Measurements from ENCODE around the gene ZNF559. TPM values are rescaled to one million over a fixed set of nuclear protein-coding genes. Genes with fewer than 3 reads are reported as not detected.

The ZNF559 gene
- total and polyA plus RNA-seq, 2 donors (not counting 1 experiment from before 2014, with no cell fraction given) = 23.9 to 49.3 TPM

GRCh38 chr19:9289231-9289884, 34.6 kb upstream of the ZNF559 start:
- Mint-ChIP-seq H3K9me3 (ENCODE audit: insufficient read depth) (peaks cover 12% of the 10 kb centered on the region), H3K4me3 (no peak overlapping the region), H3K27ac (no peak overlapping the region), H3K4me1 (no peaks in the 10 kb centered on the region), H3K27me3 (no peaks in the 10 kb centered on the region)
- Histone ChIP-seq H3K4me3 (ENCODE audit: control extremely low read depth in 1 of 5, extremely low read depth in 1 of 5, insufficient read depth in 1 of 5, low read depth in 2 of 5, low read length in 4 of 5) (no peak overlapping the region), H3K4me2 (replicated peaks; ENCODE audit: low read depth, low read length, poor library complexity, severe bottlenecking) (no peak overlapping the region), H3K4me1 (ENCODE audit: control insufficient read depth in 2 of 2, insufficient read depth in 2 of 2, low read length in 2 of 2) (no peaks in the 10 kb centered on the region), H2AFZ (ENCODE audit: insufficient read depth, low read depth, low read length, poor library complexity, severe bottlenecking) (no peak overlapping the region), H3K27ac (ENCODE audit: low read length in 2 of 2) (no peak overlapping the region), H3K36me3 (replicated peaks in 1 of 2; ENCODE audit: control extremely low read depth in 1 of 2, control insufficient read depth in 1 of 2, extremely low read depth in 1 of 2, insufficient read depth in 2 of 2, low read length in 1 of 2) (peaks cover 3 to 6% of the 10 kb centered on the region in 2 experiments), H3K9me3 (ENCODE audit: control extremely low read depth in 1 of 3, control insufficient read depth in 2 of 3, insufficient read depth in 1 of 3, low read length in 2 of 3) (peaks cover 12 to 55% (median 51%) of the 10 kb centered on the region in 3 donors), H3K27me3 (replicated peaks in 1 of 4; ENCODE audit: control extremely low read depth in 1 of 4, control insufficient read depth in 3 of 4, insufficient read depth in 4 of 4, low read length in 3 of 4) (no peaks in the 10 kb centered on the region), H3K79me2 (ENCODE audit: control insufficient read depth, insufficient read depth, low read length) (peaks cover 5% of the 10 kb centered on the region), H4K20me1 (ENCODE audit: control insufficient read depth, insufficient read depth, low read length, poor library complexity, severe bottlenecking) (no peaks in the 10 kb centered on the region), H3K9ac (ENCODE audit: low read length) (no peak overlapping the region)
- DNase-seq (no peak), ATAC-seq (ENCODE audit: low read depth) (no peak)
- ChIA-PET CTCF (no interaction called here), POLR2A (no interaction called here)
- WGBS (ENCODE audit: insufficient coverage) = no CpG with 5 or more reads among the region's 2 CpGs
- no peak for TF ChIP-seq EZH2 (IDR thresholded peaks at IDR 0.05; ENCODE audit: borderline replicate concordance, insufficient read depth, low read depth, low read length, poor library complexity, severe bottlenecking)
- TF ChIP-seq, protein P1, sequence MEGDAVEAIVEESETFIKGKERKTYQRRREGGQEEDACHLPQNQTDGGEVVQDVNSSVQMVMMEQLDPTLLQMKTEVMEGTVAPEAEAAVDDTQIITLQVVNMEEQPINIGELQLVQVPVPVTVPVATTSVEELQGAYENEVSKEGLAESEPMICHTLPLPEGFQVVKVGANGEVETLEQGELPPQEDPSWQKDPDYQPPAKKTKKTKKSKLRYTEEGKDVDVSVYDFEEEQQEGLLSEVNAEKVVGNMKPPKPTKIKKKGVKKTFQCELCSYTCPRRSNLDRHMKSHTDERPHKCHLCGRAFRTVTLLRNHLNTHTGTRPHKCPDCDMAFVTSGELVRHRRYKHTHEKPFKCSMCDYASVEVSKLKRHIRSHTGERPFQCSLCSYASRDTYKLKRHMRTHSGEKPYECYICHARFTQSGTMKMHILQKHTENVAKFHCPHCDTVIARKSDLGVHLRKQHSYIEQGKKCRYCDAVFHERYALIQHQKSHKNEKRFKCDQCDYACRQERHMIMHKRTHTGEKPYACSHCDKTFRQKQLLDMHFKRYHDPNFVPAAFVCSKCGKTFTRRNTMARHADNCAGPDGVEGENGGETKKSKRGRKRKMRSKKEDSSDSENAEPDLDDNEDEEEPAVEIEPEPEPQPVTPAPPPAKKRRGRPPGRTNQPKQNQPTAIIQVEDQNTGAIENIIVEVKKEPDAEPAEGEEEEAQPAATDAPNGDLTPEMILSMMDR (IDR thresholded peaks at IDR 0.05) = no peak
- intact Hi-C loops (cut with micrococcal nuclease) = no loop called here

GRCh38 chr19:9295411-9295849, 28.5 kb upstream of the ZNF559 start:
- H3K4me2 ChIP-seq (replicated peaks; ENCODE audit: low read depth, low read length, poor library complexity, severe bottlenecking) = no peak overlapping the region
- no peaks in the 10 kb centered on the region for H3K27me3 ChIP-seq (replicated peaks in 1 of 4; ENCODE audit: control extremely low read depth in 1 of 4, control insufficient read depth in 3 of 4, insufficient read depth in 4 of 4, low read length in 3 of 4)
- no peak for ATAC-seq (ENCODE audit: low read depth)
- no peak overlapping the region for H2AFZ ChIP-seq (ENCODE audit: insufficient read depth, low read depth, low read length, poor library complexity, severe bottlenecking)
- Mint-ChIP-seq H3K27ac (no peak overlapping the region), H3K9me3 (ENCODE audit: insufficient read depth) (peaks cover 29% of the 10 kb centered on the region), H3K4me1 (no peaks in the 10 kb centered on the region), H3K4me3 (no peak overlapping the region), H3K27me3 (no peaks in the 10 kb centered on the region)
- no peak overlapping the region for H3K4me3 ChIP-seq (ENCODE audit: control extremely low read depth in 1 of 5, extremely low read depth in 1 of 5, insufficient read depth in 1 of 5, low read depth in 2 of 5, low read length in 4 of 5)
- POLR2A ChIA-PET = no interaction called here
- no peak overlapping the region for H3K9ac ChIP-seq (ENCODE audit: low read length)
- no peaks in the 10 kb centered on the region for H3K4me1 ChIP-seq (ENCODE audit: control insufficient read depth in 2 of 2, insufficient read depth in 2 of 2, low read length in 2 of 2)
- DNase-seq = no peak
- TF ChIP-seq EZH2 (IDR thresholded peaks at IDR 0.05; ENCODE audit: borderline replicate concordance, insufficient read depth, low read depth, low read length, poor library complexity, severe bottlenecking) = no peak
- TF ChIP-seq, protein P1 (IDR thresholded peaks at IDR 0.05) = no peak
- peaks cover 20 to 52% of the 10 kb centered on the region in 2 experiments for H3K36me3 ChIP-seq (replicated peaks in 1 of 2; ENCODE audit: control extremely low read depth in 1 of 2, control insufficient read depth in 1 of 2, extremely low read depth in 1 of 2, insufficient read depth in 2 of 2, low read length in 1 of 2)
- intact Hi-C loops (cut with micrococcal nuclease) = loop anchor here (10.0 kb wide), 1 partner anchor 49 kb away; no protein-coding TSS in a partner anchor
- CTCF ChIA-PET = no interaction called here
- no peak overlapping the region for H3K27ac ChIP-seq (ENCODE audit: low read length in 2 of 2)
- peaks cover 5% of the 10 kb centered on the region for H3K79me2 ChIP-seq (ENCODE audit: control insufficient read depth, insufficient read depth, low read length)
- no peaks in the 10 kb centered on the region for H4K20me1 ChIP-seq (ENCODE audit: control insufficient read depth, insufficient read depth, low read length, poor library complexity, severe bottlenecking)
- no CpG with 5 or more reads among the region's 4 CpGs for WGBS (ENCODE audit: insufficient coverage)
- peaks cover 31 to 86% (median 44%) of the 10 kb centered on the region in 3 donors for H3K9me3 ChIP-seq (ENCODE audit: control extremely low read depth in 1 of 3, control insufficient read depth in 2 of 3, insufficient read depth in 1 of 3, low read length in 2 of 3)

All from B cell (primary cell).